ENCODE measurements around the gene DGKH.

- TF ChIP-seq CTCF (IDR thresholded peaks at IDR 0.05) (no peak), POLR2A (IDR thresholded peaks at IDR 0.05; ENCODE audit: low read depth) (no peak)
Observed at GRCh38 chr13:42140494-42140893, 92.0 kb downstream of the DGKH start.

Measured in esophagus muscularis mucosa (tissue), 3 donors.